Panc1 (cell line): ENCODE data around the gene TTC34. TPM values are rescaled to one million over a fixed set of nuclear protein-coding genes. Genes with fewer than 3 reads are reported as not detected.

Experiments
- ATAC-seq: fragments of 200-7000 bp; cut with Tn5 transposase; 2 replicates; pipeline ENCODE4 v1.9.1; 2020; ENCODE audit warnings: mild to moderate bottlenecking, moderate library complexity
- BruUV-seq: library from RNA; stranded (reverse); fragments of 400-500 nt; replicated peaks from 2 replicates; lab custom pipeline; 2021; lab: Mats Ljungman, UMichigan
- CTCF ChIA-PET: fragments of 300-600 bp; sonication (Branson Sonifier 250); formaldehyde crosslinking; loops from one replicate; lab custom pipeline; 2022; ENCODE audit warnings: antibody characterized with exemption; lab: Charles Lee
- POLR2A ChIA-PET: fragments of 300-600 bp; sonication (Branson Sonifier 250); formaldehyde crosslinking; loops from one replicate; lab custom pipeline; 2022; ENCODE audit warnings: antibody characterized with exemption; lab: Charles Lee
- DNase-seq: peaks from one replicate; pipeline ENCODE4 v3.0.0-alpha.2; 2010; ENCODE audit warnings: low read depth, low spot score
- H3K27ac ChIP-seq: 2 replicates; pipeline ENCODE4 v1.5.1; 2011; ENCODE audit warnings: mild to moderate bottlenecking, low read length, inconsistent platforms
- H3K27me3 ChIP-seq: fragments of 200-500 bp; sonication (Bioruptor generic); 2 replicates; pipeline ENCODE4 v1.6.0; 2014; ENCODE audit warnings: low read length, inconsistent platforms; ENCODE audit not compliant: control insufficient read depth, insufficient read depth
- H3K36me3 ChIP-seq: fragments of 200-500 bp; sonication (Bioruptor generic); 2 replicates; pipeline ENCODE4 v1.5.1; 2014; ENCODE audit warnings: inconsistent platforms, mild to moderate bottlenecking, low read length, moderate library complexity; ENCODE audit not compliant: control insufficient read depth, insufficient read depth
- H3K4me1 ChIP-seq: 2 replicates; pipeline ENCODE4 v1.5.1; 2011; ENCODE audit warnings: inconsistent platforms, mild to moderate bottlenecking, low read length, moderate library complexity; ENCODE audit not compliant: control insufficient read depth, insufficient read depth
- H3K4me3 ChIP-seq, 2 experiments: 2 replicates each; pipeline ENCODE4 v1.5.1; 2011 to 2012; ENCODE audit warnings: low read depth in 2 of 2, low read length in 2 of 2, mild to moderate bottlenecking in 2 of 2, inconsistent platforms in 1 of 2, moderate library complexity in 1 of 2
- H3K9me3 ChIP-seq: fragments of 200-500 bp; sonication (Bioruptor generic); 2 replicates; pipeline ENCODE4 v1.5.1; 2014; ENCODE audit warnings: low read depth, mild to moderate bottlenecking, inconsistent platforms, low read length, moderate library complexity; ENCODE audit not compliant: control insufficient read depth, insufficient read depth
- CTCF ChIP-seq: fragments of 450-650 bp; IDR thresholded peaks from 2 replicates; pipeline ENCODE4 v1.5.1; 2017; ENCODE audit warnings: mild to moderate bottlenecking
- POLR2AphosphoS5 ChIP-seq: IDR thresholded peaks from 2 replicates; pipeline ENCODE4 v1.6.1; 2012; ENCODE audit warnings: mild to moderate bottlenecking, low read depth, low read length, moderate library complexity
- REST ChIP-seq, 2 experiments: IDR thresholded peaks; 2 replicates each; pipeline ENCODE4 v1.6.1; 2011 to 2012; ENCODE audit warnings: low read depth in 2 of 2, control low read depth in 1 of 2, low read length in 1 of 2, mild to moderate bottlenecking in 1 of 2, moderate library complexity in 1 of 2; ENCODE audit not compliant: insufficient read depth in 1 of 2
- SIN3A ChIP-seq: IDR thresholded peaks from 2 replicates; pipeline ENCODE4 v1.6.1; 2012; ENCODE audit warnings: low read depth, mild to moderate bottlenecking, low read length, moderate library complexity, borderline replicate concordance; ENCODE audit not compliant: insufficient read depth
- TCF7L2 ChIP-seq: IDR thresholded peaks from 2 replicates; pipeline ENCODE4 v1.6.1; 2011; ENCODE audit warnings: mild to moderate bottlenecking, low read depth, low read length, inconsistent platforms
- in situ Hi-C: cut with HindIII; loops from 2 replicates; pipeline ENCODE4 v1.10.0; 2016; ENCODE audit warnings: low sequenced_read_pairs, low pct_unique_long_range_greater_than_20kb
- intact Hi-C: fragments of 100-400 bp; cut with micrococcal nuclease; formaldehyde crosslinking; loops from one replicate; pipeline ENCODE4 v1.10.0; 2022; ENCODE audit not compliant: unreplicated experiment
- total RNA-seq: library from RNA; stranded (reverse); gene quantifications from one replicate; pipeline ENCODE4 v1.2.1, GENCODE V29; 2021; ENCODE audit not compliant: unreplicated experiment

Gene TTC34
- total RNA-seq, 1 experiment from 2014 or later: 1.5 TPM

GRCh38 chr1:2825487-2826189 lies 24.1 kb upstream of the TTC34 start:
- TF ChIP-seq SIN3A (no peak), POLR2AphosphoS5 (no peak), REST (IDR thresholded peaks at IDR 0.05; ENCODE audit: insufficient read depth in 1 of 2, low read depth in 2 of 2, low read length in 1 of 2) (no peak), CTCF (no peak), TCF7L2 (no peak)
- H3K27me3 ChIP-seq: peaks cover 5% of the 10 kb centered on the region; the same call in 1 of the 2 replicates
- in situ Hi-C loops: no loop called here
- no peak for DNase-seq
- ChIA-PET CTCF (no interaction called here), POLR2A (no interaction called here)
- H3K36me3 ChIP-seq: no peaks in the 10 kb centered on the region
- H3K27ac ChIP-seq: no peak overlapping the region
- intact Hi-C loops: loop anchor here (10.0 kb wide), 1 partner anchor 99 kb away; no protein-coding TSS in a partner anchor
- no peak overlapping the region for H3K4me3 ChIP-seq
- H3K4me1 ChIP-seq: no peaks in the 10 kb centered on the region; the same call in 1 of the 2 replicates
- no peak for ATAC-seq
- H3K9me3 ChIP-seq: no peaks in the 10 kb centered on the region
- no TSS peak for BruUV-seq

- TF ChIP-seq REST (IDR thresholded peaks at IDR 0.05; ENCODE audit: insufficient read depth in 1 of 2, low read depth in 2 of 2, low read length in 1 of 2) (no peak), CTCF (no peak), POLR2AphosphoS5 (no peak), SIN3A (no peak), TCF7L2 (no peak)
- CTCF ChIA-PET: no interaction called here
Measured at GRCh38 chr1:2824999-2825398, 23.5 kb upstream of the TTC34 start.

More at GRCh38 chr1:2824999-2825398, 23.5 kb upstream of the TTC34 start:
- POLR2A ChIA-PET: interaction anchor here (0.6 kb wide), 1 partner anchor 81 kb away, joined by 3 read pairs; no protein-coding TSS in a partner anchor
- Histone ChIP-seq H3K4me1 (no peaks in the 10 kb centered on the region; the same call in 1 of the 2 replicates), H3K4me3 (no peak overlapping the region), H3K27me3 (peaks cover 5% of the 10 kb centered on the region; the same call in 1 of the 2 replicates), H3K36me3 (no peaks in the 10 kb centered on the region), H3K9me3 (no peaks in the 10 kb centered on the region), H3K27ac (no peak overlapping the region)
- in situ Hi-C loops (no loop called here), intact Hi-C loops (loop anchor here (10.0 kb wide), 1 partner anchor 100 kb away; no protein-coding TSS in a partner anchor)
- BruUV-seq: no TSS peak
- ATAC-seq (no peak), DNase-seq (no peak)
